ENCODE results near the gene TAS2R14.
A peak's percentile ranks its signal among the peaks of the same experiment; 100 is the strongest.

TAS2R14 gene
- 1.1 reads per million in 2 experiments for total RNA-seq

DNA sequence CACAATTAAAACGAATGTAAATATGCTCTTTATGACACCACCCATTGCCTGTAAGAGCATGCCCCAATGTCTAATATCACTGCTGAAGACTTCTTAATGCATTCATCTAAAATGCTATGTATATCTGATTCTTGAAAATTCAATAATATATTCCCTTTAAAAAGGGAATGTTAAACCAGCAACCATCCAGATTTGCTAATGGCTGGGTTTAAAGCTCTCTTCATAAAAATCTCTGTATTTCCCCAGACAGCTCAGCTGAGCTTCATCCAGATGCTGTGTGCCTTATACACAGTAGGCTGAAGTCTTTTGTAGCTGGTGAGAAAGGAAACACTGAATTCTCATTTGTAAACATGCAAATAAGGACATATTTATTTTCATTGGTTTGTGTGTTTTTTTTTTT lies at the start of gene TAS2R14:
Gene TAS2R14 (minus strand): TSS at position 101 of the 400 bp plus-strand sequence. CDS start 56 bp downstream, at position 45.
- DNase-seq (ENCODE audit: low read depth) = no peak

GRCh38 chr12:10986812-10987211 lies 47.7 kb upstream of the TAS2R14 start, which contains the start of gene TAS2R50:
Gene TAS2R50 (minus strand): TSS chr12:10986912. CDS start chr12:10986860, 52 bp downstream.
- no peak for DNase-seq (ENCODE audit: low read depth)

GRCh38 chr12:10982244-10982643 lies 43.2 kb upstream of the TAS2R14 start:
- DNase-seq (ENCODE audit: low read depth) = peak; percentile 44

DNA sequence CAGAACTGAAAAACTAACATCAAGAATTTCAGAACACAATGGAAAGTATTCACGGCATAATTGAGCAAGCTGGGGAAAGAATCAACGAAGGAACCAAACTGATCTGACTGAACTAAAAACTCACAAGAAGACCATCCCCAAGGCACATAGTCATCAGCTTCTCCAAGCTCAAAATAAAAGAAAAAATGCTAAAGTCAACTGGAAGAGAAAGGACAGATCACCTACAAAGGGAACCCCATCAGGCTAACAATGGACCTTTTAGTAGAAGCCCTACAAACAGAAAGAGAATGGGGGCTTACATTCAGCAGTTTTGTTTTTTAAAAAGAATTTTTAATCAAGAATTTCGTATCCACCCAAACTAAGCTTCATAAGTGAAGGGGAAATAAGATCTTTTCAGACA lies 35.9 kb upstream of the TAS2R14 start:
- DNase-seq (ENCODE audit: low read depth) = no peak

DNA sequence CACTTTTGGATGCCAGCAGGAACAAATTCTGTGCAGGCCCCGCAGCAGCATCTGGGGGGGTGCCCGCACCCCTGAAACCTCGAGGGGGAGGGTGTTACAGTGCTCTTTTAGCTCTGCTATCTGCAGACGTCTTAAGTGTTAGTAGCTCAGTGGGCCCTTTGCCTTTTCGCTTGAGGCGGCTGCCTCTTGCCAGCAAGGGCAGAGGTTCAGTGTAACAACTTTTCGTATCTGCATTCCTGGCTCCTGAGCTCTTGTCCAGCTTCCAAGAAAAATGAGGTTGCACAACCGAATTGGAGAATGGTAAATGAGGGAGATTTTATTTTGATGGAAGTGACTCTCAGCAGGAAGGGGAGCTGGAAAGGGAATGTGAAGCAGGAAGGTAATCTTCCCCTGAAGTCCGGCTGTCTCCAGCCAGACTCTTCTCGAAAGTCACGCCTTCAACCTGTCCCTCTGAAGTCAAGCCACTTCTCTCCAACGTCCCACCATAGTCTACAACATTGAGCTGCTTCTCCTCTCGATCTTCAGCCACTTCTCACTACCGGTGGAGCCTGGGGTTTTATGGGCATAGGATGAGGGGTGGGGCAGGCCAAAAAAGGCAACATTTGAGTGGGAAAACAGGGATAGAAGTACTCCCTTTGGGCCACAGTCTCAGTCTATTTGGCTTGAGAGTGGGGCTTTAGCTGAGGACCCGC lies 29.8 kb upstream of the TAS2R14 start:
- no peak for DNase-seq (ENCODE audit: low read depth)

GRCh38 chr12:10967409-10967808 lies 28.3 kb upstream of the TAS2R14 start:
- no peak for DNase-seq (ENCODE audit: low read depth)

DNA sequence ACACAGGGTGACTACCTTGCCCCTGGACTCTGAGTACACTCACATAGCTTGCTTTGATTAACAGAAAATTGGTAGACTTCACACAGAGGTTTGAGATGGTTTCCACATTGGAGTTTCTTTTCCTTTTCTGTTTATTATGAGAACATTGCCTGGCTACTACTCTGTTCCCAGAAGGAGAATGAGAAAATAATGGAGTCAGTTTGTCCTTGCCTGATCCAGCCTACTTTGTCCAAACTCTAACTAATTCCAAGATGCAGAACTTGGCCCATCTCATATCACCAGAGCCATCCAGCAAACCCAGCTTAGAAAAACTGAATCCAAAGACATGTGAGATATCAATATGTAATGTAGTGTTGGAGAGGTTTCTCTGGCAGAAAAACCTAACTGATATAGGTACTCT lies 27.3 kb upstream of the TAS2R14 start:
- no peak for DNase-seq (ENCODE audit: low read depth)

- no peak for DNase-seq (ENCODE audit: low read depth)
Measured at GRCh38 chr12:10965476-10965875, 26.4 kb upstream of the TAS2R14 start.

DNA sequence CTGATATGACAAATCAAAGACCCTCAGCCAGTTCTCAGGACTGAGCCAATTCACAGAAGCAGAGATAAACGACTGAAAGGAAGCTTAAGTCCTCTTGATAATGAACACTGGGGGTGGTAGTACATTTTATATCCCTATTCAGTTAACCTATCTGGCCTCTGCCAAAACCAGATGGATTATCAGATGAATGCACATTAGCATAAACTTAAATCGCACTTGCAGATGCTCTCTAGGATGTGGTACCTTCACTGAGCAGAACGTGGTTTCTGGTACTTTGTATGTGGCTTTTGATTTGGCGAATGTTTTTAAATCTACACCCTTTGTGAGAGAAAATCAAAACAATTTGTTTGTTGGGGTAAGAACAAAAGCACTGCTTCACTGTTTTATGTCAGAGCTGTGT lies 21.1 kb upstream of the TAS2R14 start:
- no peak for DNase-seq (ENCODE audit: low read depth)

DNA sequence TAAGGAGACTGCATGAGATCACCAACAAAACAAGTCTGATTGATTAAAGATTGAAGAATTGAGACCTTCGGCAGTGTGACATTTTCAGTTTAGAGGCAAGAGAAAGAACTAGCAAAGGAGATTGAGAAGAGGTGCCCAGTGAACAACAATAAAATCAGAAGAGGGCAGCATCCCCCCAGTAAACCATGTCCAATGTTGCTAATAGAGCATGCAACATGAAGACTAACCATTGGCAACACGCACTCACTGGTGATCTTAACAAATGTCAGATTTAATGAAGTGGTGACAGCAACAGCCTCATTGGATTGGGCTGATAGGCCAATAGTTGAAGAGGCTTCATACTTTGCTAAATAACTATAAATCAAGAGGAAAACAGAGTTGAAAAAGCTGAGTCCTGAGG lies 20.7 kb upstream of the TAS2R14 start:
- DNase-seq (ENCODE audit: low read depth) = no peak

GRCh38 chr12:10957741-10958140 lies 18.7 kb upstream of the TAS2R14 start:
- DNase-seq (ENCODE audit: low read depth) = no peak

GRCh38 chr12:10956085-10956484 lies 17.0 kb upstream of the TAS2R14 start:
- no peak for DNase-seq (ENCODE audit: low read depth)

DNA sequence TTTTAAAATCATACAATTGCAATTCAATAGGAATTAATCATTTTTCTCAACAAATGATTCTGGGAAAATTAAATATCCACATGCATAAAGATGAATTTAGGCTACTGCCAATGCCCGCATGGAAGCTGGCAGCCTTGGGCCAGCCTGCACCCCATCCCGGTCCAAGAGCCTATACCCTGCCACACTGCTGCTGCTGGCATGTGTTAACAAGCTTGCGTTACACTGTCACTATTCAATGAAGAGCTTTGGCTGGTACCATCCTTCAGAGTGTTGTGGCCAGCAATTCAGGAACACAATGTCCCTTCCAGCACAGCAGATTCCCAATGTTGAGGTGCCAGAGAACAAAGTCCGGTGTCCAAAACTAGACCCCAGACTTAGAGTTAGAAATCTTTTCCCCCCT lies 13.6 kb upstream of the TAS2R14 start:
- no peak for DNase-seq (ENCODE audit: low read depth)

GRCh38 chr12:10943167-10943566 lies 4.1 kb upstream of the TAS2R14 start:
- DNase-seq (ENCODE audit: low read depth) = no peak

- no peak for DNase-seq (ENCODE audit: low read depth)
Measured at GRCh38 chr12:10941916-10942607, 3.0 kb upstream of the TAS2R14 start.

- no peak for DNase-seq (ENCODE audit: low read depth)
Measured at GRCh38 chr12:10941369-10941768, 2.3 kb upstream of the TAS2R14 start.

DNA sequence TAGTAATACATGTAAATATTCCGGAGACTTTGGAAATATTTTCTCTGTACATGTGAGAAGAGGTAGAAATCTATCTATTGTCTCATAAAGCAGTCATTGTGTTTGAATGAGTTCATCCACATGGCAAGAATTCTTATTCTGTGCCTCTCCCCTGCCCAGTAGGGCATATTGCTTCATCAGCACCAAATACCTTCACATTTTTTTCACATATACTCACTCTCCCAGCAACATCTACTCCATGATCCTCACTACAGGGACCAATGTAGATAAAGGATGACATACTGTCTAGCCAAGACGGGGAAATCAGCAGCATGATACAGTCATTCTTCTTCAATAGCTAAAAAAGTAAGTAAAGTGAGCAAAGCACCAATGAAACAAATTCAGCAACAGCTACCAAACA lies 1.3 kb upstream of the TAS2R14 start:
- no peak for DNase-seq (ENCODE audit: low read depth)

DNA sequence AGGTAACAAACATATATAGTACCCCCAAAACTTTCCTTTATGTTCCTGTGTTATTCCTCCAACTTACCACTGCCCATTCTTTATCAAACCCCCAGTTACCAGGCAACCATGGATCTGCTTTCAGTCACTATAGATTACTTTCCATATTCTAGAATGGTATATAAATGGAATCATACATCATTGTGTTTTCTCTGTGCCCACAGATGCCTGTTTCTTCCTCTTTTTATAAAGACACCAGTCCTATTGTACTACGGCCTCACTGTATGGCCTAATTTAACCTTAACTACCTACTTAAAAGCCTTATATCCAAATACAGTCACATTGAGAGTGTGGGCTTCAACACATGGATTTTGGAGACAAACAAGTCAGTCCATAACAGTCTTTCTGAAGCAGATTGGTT lies 2.6 kb downstream of the TAS2R14 start:
- DNase-seq (ENCODE audit: low read depth) = no peak

DNA sequence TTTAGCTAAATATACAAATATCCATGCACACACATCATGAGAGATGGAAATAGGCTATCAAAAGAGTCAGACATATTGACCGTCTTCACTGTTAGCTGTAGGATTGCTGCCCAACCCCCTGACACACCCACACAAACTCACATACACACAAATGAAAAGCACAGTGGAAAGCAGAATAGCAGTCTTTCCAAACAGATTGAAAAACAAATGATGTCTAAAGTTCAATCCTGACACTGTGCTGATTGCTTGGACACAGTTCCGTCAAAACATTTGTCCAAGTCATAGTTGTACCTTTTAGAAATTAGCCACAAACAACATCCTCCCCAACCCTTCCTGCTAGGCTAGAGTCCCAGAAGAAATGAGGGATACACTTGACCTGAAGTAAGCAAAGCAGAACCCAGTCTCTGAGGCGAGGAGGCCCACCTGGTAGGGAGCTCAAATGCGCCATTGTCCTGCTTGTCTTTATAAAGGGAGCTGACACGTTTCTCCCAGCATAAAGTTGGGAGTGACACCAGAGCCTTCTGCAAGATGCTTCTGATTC lies 10.2 kb downstream of the TAS2R14 start, which contains the start of gene PRH2:
Gene PRH2 (plus strand): TSS at position 491 of the 541 bp plus-strand sequence. CDS start 38 bp downstream, at position 529.
- no peak for DNase-seq (ENCODE audit: low read depth)

GRCh38 chr12:10926269-10926668 lies 12.8 kb downstream of the TAS2R14 start:
- no peak for DNase-seq (ENCODE audit: low read depth)

DNA sequence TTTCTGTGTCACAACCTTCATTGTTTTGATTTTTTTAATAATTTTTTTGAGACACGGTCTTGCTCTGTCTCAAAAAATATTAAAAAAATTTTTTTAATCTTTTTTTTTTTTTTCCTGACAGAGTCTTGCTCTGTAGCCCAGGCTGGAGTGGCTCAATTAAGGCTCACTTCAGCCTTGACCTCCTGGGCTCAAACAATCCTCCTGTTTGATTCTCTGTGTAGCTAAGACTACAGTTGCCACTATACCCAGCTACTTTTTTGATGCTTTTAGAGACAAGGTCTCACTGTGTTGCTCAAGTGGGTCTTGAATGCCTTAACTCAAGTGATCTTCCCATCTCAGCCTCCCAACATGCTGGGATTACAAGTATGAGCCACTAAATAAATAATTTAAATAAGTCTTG lies 19.3 kb downstream of the TAS2R14 start:
- no peak for DNase-seq (ENCODE audit: low read depth)

DNA sequence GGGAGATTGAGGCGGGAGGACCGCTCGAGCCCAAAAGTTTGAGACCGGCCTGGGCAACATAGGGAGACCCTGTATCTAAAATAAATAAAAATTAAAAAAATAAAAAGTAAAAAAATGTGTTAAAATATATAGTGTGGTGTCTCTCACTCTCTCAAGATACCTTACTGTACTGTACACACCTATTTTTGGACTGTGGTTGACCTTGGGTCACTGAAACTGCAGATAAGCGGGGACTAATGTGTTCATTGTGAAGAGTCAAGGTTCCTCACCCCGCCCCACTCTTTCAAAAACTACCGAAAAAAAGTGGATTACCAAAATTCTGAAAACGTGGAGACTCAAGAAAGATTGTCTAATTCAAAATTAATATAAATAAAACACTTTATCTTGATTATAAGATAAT lies 28.7 kb downstream of the TAS2R14 start:
- DNase-seq (ENCODE audit: low read depth) = no peak

- no peak for DNase-seq (ENCODE audit: low read depth)
Measured at GRCh38 chr12:10909462-10909861, 29.6 kb downstream of the TAS2R14 start, which contains the start of gene TAS2R13. Gene TAS2R13 (minus strand): TSS chr12:10909562. CDS start chr12:10909298, 264 bp downstream.

Data from T follicular helper cell (primary cell).